HG03064 (cell line): ENCODE measurements around the gene KRT27.
"Not testable (repeated sequence)": the region's sequence is repeated elsewhere in the genome, so short reads cannot be mapped to it uniquely, and the experiment has no call there.

Source experiments
- ATAC-seq: cut with Tn5 transposase; IDR thresholded peaks from one replicate; pipeline ENCODE4 v1.9.1; 2021; ENCODE audit warnings: low read depth; ENCODE audit not compliant: unreplicated experiment

Gene KRT27, protein sequence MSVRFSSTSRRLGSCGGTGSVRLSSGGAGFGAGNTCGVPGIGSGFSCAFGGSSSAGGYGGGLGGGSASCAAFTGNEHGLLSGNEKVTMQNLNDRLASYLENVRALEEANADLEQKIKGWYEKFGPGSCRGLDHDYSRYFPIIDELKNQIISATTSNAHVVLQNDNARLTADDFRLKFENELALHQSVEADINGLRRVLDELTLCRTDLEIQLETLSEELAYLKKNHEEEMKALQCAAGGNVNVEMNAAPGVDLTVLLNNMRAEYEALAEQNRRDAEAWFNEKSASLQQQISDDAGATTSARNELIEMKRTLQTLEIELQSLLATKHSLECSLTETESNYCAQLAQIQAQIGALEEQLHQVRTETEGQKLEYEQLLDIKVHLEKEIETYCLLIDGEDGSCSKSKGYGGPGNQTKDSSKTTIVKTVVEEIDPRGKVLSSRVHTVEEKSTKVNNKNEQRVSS

DNA sequence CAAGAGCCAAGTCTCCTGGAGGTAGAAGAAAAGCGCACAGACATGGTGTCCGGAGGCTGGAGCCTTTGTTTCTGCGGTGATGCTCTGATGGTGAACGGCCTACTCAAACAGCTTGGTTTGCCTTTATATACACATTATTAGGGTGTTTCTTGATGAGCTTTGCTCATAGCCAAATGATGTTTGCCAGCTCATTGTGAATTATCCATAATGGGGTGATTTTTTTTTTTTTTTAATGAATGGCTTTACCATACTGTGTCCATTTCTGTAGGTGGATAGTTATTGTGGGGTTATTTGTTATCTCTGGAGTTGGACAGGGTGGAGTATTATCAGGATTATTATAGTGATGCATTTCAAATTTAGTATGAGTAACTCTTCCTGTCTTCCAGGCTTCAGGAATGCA, at the start of gene KRT27:
TSS of gene KRT27 (minus strand) at position 101 of the 400 bp plus-strand sequence. CDS start at position 44, 57 bp downstream.
- ATAC-seq = no peak

DNA sequence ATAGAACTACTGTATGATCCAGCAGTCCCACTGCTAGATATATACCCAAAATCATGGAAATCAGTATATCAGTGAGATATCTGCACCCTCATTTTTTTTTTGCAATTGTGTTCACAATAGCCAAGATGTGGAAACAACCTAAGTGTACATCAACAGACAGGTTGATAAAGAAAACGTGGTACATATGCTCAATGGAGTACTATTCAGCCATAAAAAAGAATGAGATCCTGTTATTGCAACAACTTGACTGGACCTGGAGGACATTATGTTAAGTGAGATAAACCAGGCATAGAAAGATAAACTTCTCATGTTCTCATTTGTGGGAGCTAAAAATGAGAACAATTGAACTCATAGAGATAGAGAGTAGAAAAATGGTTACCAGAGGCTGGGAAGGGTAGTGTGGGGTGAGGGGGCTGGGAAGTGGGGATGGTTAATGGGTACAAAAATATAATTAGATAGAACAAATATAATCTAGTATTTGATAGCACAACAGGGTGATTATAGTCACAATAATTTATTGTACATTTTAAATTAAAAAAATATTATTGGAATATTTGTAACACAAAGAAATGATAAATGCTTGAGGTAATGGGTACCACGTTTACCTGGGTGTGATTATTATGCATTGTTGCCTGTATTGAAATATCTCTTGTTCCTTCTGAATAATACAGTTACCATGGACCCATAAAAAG, 47.9 kb upstream of the KRT27 start:
- ATAC-seq = no peak

- no peak for ATAC-seq
Observed at GRCh38 chr17:40828454-40829044, 46.2 kb upstream of the KRT27 start.

GRCh38 chr17:40827746-40828453, 45.5 kb upstream of the KRT27 start:
- no peak for ATAC-seq

DNA sequence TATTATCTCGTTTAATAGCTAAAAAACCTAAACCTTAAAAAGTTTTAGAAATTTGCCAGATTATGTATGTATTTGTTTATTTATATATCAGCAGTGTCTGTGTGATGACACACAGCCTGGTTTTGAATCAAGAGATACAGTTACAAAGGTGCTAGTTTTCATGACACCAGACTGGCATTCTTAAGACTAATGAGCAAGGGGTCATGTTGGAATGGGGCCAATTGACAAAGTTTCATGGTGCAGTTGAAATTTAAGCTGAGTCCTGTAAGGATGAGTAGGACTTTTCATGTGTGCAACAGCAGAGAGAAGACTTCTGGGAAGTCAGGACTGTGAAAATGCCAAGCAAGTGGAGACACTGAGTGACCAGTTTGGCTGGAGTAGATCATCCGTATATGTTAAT, 43.2 kb upstream of the KRT27 start:
- ATAC-seq = no peak

DNA sequence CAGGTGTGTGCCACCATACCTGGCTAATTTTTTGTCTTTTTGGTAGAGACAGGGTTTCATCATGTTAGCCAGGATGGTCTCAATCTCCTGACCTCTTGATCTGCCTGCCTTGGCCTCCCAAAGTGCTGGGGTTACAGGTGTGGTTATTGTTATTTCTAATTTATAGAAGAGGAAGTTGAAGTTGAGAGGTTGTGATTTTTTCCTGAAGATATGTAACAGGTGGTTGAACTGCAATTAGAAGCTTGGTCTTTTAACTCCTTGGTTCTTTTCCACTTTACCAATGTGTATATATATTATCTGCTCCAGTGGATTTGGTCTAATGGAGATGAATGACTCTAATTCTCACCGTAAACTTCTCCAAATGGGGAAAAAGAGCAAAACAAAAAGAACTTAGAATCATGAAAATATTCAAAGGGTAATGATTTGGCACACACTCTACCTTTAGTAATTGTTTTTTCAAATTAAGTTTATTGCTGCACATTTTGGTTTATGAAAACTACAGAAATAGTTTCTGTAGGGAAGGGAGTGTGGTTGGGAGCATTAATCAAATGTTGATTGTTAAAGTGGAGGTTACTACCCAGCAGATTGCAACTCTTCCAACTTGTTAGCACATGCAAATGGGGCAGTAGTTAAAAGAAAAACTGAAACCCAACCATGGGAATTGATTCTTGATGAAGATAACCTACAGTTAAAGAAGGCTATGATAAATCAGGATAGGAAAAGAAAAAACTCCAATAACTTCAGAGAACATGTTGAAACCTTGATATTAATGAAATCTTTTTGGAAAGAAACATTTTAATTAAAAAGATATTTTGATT, 41.9 kb upstream of the KRT27 start:
- no peak for ATAC-seq

- ATAC-seq = no peak
Observed at GRCh38 chr17:40822132-40822812, 39.9 kb upstream of the KRT27 start, which contains the start of gene KRT10. Gene KRT10 (minus strand): TSS chr17:40822614. CDS start chr17:40822585, 29 bp downstream.

GRCh38 chr17:40821536-40821935, 39.2 kb upstream of the KRT27 start:
- ATAC-seq = no peak

DNA sequence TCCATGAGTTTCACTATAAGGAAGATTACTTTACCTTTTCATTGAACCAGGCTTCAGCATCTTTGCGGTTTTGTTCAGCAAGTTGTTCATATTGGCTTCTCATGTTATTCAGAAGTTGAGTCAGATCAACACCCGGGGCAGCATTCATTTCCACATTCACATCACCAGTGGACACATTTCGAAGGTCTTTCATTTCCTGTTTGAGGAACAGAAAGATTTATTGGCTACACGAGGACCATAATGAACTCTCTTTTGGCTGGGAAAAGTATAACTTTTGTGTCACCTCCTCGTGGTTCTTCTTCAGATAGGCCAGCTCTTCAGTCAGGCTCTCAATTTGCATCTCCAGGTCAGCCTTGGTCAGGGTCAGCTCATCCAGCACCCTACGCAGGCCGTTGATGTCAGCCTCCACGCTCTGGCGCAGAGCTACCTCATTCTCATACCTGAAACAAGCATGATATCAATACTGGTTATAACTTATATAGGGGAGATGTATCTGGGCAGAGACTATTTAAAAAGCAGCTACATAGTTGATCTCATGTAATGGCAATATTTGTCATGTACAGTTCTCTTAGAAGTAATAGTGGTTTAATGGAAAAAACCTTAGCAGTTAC, 38.0 kb upstream of the KRT27 start:
- no peak for ATAC-seq

- ATAC-seq = no peak
Observed at GRCh38 chr17:40819528-40820125, 37.3 kb upstream of the KRT27 start.

DNA sequence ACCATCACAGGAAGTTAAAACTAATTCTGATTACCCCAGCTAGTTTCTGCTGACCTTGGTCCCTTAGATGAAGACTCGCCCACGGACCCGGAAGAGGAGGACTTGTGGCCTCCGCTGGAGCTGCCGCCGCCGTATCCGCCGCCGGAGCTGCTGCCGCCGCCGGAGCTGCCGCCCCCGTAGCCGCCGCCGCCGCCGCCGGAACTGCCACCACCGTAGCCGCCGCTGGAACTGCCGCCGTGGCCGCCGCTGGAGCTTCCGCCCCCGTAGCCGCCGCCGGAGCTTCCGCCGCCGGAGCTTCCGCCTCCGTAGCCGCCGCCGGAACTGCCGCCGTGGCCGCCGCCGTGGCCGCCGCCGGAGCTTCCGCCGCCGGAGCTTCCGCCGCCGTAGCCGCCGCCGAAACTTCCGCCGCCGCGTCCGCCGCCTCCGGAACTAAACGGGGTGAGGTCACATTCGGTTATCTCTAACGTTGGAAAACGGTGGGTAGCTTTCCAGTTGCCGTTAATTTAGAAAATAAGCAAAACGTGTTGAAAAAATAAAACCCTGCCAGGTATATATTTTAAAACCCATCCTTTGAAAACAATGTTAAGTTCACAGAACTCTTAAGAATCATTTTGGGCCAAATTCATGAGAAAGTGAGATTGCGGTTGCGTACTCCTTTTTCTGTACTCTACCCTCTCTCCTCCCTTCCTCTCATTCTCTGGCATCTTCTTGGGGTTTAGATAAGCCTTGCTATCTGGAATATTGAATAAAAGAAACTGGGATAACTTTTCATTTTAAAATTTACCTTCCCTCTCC, 36.6 kb upstream of the KRT27 start:
- ATAC-seq = peak; percentile 57

- no peak for ATAC-seq
Observed at GRCh38 chr17:40818343-40818732, 36.0 kb upstream of the KRT27 start.

GRCh38 chr17:40817103-40817682, 34.8 kb upstream of the KRT27 start:
- no peak for ATAC-seq

GRCh38 chr17:40816569-40816968, 34.2 kb upstream of the KRT27 start:
- ATAC-seq = no peak

DNA sequence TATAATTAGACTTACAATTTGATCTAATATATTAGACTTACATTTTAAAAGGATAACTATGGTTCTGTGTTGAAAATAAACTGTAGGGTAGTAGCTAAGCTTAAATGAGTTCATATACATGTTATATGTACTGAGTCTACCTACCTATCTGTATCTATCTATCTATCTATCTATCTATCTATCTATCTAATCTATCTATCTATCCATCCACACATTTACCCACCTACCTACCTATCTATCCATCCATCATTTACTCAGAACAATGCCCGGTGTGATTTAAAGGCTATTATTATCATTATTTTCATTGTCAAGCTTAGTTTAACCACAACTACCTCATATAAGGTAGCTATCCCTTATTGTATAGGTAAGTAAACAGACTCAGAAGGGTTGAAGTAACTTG, 33.0 kb upstream of the KRT27 start:
- ATAC-seq = no peak

DNA sequence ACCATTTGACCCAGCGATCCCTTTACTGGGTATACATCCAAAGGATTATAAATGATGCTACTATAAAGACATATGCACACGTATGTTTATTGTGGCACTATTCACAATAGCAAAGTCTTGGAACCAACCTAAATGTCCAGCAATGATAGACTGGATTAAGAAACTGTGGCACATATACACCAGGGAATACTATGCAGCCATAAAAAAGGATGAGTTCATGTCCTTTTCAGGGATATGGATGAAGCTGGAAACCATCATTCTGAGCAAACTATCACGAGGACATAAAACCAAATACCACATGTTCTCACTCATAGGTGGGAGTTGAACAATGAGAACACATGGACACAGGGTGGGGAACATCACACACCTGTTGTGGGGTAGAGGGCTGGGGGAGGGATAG, 32.3 kb upstream of the KRT27 start:
- ATAC-seq = not testable (repeated sequence)

DNA sequence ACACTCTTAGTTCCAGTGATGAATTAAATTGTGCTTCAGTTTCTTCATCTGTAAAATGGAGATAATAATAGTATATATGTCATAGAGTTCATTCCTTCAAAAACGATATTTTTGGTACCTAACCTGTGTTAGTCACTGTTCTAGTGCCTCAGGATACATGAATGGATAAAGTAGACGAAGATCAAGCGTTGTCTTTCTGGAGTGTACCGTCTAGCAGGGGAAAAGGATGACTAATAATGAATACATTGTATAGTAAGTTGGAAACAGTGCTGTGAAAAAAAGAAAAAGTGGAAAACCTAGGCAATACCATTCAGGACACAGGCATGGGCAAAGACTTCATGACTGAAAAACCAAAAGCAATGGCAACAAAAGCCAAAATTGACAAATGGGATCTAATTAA, 31.5 kb upstream of the KRT27 start:
- ATAC-seq = no peak
